Rectal smooth muscle tissue (tissue), 1 donor: ENCODE measurements around the gene BRD7.

Source experiments
- H3K27ac ChIP-seq: one replicate; pipeline ENCODE4 v1.7.0; 2013; ENCODE audit warnings: low read depth, low read length, inconsistent platforms
- H3K27me3 ChIP-seq: one replicate; pipeline ENCODE4 v1.7.0; 2013; ENCODE audit warnings: low read length; ENCODE audit not compliant: control insufficient read depth, insufficient read depth
- H3K36me3 ChIP-seq: one replicate; pipeline ENCODE4 v1.7.0; 2013; ENCODE audit warnings: low read length; ENCODE audit not compliant: control insufficient read depth, insufficient read depth
- H3K4me1 ChIP-seq: one replicate; pipeline ENCODE4 v1.7.0; 2013; ENCODE audit warnings: low read length; ENCODE audit not compliant: control insufficient read depth, insufficient read depth
- H3K4me3 ChIP-seq: one replicate; pipeline ENCODE4 v1.7.0; 2013; ENCODE audit warnings: low read length
- H3K9ac ChIP-seq: one replicate; pipeline ENCODE4 v1.7.0; 2013; ENCODE audit warnings: low read length

Gene BRD7

DNA sequence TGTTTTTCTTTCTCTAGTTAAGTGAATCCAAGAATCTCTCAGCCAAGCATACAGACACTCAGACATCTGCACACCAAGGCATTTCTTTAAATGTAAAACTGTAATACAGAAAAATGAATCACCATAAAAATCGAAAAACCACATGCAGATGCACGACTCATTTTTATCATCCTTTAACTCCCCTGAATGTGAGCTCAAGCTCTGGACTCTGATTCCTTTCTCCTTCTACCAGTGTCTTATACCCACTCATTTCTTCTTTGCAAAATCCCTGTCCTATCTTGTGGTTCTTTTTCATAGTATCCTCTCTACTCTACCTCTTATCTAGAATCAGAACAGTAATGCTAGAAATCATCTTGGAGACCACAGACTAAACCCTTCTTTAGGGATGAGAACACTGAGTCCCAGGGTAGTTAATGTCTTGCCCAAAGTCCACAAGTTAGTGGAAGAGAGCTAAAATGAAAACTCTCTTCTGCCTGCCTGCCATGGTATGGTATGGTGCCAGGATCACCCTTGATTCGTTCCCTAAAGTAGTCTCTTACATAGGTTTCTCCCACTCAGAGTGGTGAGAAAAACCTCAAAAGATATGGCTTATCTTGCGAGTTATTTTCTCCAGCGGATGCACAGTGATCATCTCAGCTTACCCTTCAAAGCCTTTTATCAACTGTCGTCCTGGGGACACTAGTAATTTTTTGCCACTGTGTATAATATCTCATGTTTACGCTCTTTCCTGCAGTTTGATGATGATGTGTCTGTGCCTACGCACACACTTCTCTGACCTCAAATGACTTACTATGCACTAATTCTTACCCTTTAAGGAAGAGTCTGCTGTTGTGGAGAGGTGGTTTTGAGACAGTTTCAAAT is 30.2 kb downstream of the BRD7 start:
- H3K36me3 ChIP-seq: peaks cover 10% of the 10 kb centered on the region
- H3K4me1 ChIP-seq: peaks cover 8% of the 10 kb centered on the region

GRCh38 chr16:50336884-50337283 is 31.9 kb downstream of the BRD7 start:
- Histone ChIP-seq H3K27ac (no peak overlapping the region), H3K9ac (no peak overlapping the region), H3K27me3 (no peaks in the 10 kb centered on the region), H3K4me1 (peaks cover 10% of the 10 kb centered on the region), H3K36me3 (peaks cover 14% of the 10 kb centered on the region), H3K4me3 (no peak overlapping the region)

More for the DNA sequence above, 30.2 kb downstream of the BRD7 start:
- peak overlapping the region; percentile 54 for H3K27ac ChIP-seq
- no peak overlapping the region for H3K9ac ChIP-seq
- no peaks in the 10 kb centered on the region for H3K27me3 ChIP-seq
- H3K4me3 ChIP-seq: no peak overlapping the region

DNA sequence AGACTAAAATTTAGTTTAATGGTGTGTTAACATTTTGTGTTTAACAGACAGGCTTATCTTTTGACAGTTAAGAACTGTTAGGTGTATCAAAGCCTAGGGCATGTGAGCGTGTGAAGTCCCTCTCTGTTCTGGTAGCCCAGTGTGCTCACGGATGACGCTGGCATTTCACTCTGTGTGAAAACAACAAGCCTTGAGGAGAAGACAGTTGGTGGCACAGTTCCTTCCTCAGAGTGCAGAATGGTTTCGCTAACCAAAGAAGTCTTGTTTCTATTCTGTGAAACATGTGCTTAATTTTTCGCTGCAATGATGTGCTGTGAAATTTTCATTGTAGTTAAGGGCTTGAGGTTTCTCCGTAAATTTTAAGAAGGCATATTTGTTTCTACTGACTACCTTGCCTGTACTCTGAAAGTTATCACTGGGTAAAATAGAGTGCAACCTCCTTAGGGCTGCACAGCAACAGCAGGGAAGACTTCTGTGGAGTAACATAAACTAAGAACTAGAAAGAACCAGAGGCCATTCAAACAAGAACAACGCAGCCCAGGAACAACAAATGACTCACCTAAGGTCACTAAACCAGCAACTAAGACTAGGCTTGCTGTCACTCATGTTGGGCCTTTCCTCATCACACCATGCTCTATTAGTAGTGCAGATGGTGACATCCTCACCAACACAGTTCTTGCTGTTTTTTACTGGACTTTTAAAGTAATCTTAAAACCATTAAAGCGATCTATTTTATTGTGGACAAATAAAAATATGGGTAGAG is 33.4 kb downstream of the BRD7 start:
- H3K4me1 ChIP-seq: peaks cover 10% of the 10 kb centered on the region
- no peaks in the 10 kb centered on the region for H3K27me3 ChIP-seq
- H3K27ac ChIP-seq: peak overlapping the region; percentile 75
- no peak overlapping the region for H3K9ac ChIP-seq
- H3K36me3 ChIP-seq: peaks cover 14% of the 10 kb centered on the region
- no peak overlapping the region for H3K4me3 ChIP-seq

- no peak overlapping the region for H3K9ac ChIP-seq
- H3K4me1 ChIP-seq: peaks cover 19% of the 10 kb centered on the region
- H3K27ac ChIP-seq: peak overlapping the region; percentile 79
- H3K27me3 ChIP-seq: no peaks in the 10 kb centered on the region
- H3K4me3 ChIP-seq: no peak overlapping the region
- peaks cover 14% of the 10 kb centered on the region for H3K36me3 ChIP-seq
These were observed 34.4 kb downstream of the BRD7 start for GRCh38 chr16:50334106-50334975.

- Histone ChIP-seq H3K9ac (no peak overlapping the region), H3K27me3 (no peaks in the 10 kb centered on the region), H3K4me1 (peaks cover 18% of the 10 kb centered on the region), H3K27ac (peak overlapping the region; percentile 44), H3K36me3 (peaks cover 11% of the 10 kb centered on the region), H3K4me3 (no peak overlapping the region)
These were observed 36.2 kb downstream of the BRD7 start for GRCh38 chr16:50332599-50332998.

- Histone ChIP-seq H3K36me3 (peaks cover 14% of the 10 kb centered on the region), H3K27me3 (no peaks in the 10 kb centered on the region), H3K4me1 (peaks cover 18% of the 10 kb centered on the region), H3K4me3 (no peak overlapping the region), H3K9ac (no peak overlapping the region), H3K27ac (peak overlapping the region; percentile 46)
These were observed 37.2 kb downstream of the BRD7 start for GRCh38 chr16:50331570-50331969.

GRCh38 chr16:50329446-50330189 is 39.2 kb downstream of the BRD7 start:
- Histone ChIP-seq H3K9ac (no peak overlapping the region), H3K27me3 (no peaks in the 10 kb centered on the region), H3K4me3 (no peak overlapping the region), H3K27ac (peak overlapping the region; percentile 82), H3K4me1 (peaks cover 18% of the 10 kb centered on the region), H3K36me3 (peaks cover 24% of the 10 kb centered on the region)

GRCh38 chr16:50326835-50327465 is 41.8 kb downstream of the BRD7 start:
- H3K27ac ChIP-seq: no peak overlapping the region

GRCh38 chr16:50326264-50326663 is 42.5 kb downstream of the BRD7 start:
- Histone ChIP-seq H3K4me1 (peaks cover 17% of the 10 kb centered on the region), H3K27ac (no peak overlapping the region), H3K27me3 (no peaks in the 10 kb centered on the region), H3K4me3 (no peak overlapping the region), H3K9ac (no peak overlapping the region), H3K36me3 (peaks cover 21% of the 10 kb centered on the region)

More at GRCh38 chr16:50326835-50327465, 41.8 kb downstream of the BRD7 start:
- H3K4me1 ChIP-seq: peaks cover 17% of the 10 kb centered on the region
- peaks cover 21% of the 10 kb centered on the region for H3K36me3 ChIP-seq
- no peak overlapping the region for H3K4me3 ChIP-seq
- H3K27me3 ChIP-seq: no peaks in the 10 kb centered on the region
- no peak overlapping the region for H3K9ac ChIP-seq

DNA sequence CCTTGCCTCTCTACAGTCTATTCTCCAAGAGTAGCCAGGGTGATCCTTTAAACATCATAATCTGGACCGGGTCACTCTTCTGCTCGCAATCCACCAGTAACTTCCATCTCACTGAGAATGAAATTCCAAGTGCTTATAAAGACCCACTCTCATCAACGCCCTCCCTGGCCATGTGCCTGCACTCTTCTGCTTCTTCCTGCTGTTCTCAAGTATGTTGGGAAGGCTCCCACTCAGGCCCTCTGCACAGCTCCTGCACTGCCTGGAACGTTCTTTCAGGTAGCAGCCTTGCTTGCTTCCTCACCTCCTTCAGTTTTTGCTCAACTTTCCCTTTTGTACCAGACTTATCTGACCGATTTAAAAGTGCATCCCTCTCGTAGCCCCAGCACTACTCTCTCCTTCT is 44.4 kb downstream of the BRD7 start:
- no peak overlapping the region for H3K27ac ChIP-seq
- H3K36me3 ChIP-seq: peaks cover 25% of the 10 kb centered on the region
- H3K4me3 ChIP-seq: no peak overlapping the region

DNA sequence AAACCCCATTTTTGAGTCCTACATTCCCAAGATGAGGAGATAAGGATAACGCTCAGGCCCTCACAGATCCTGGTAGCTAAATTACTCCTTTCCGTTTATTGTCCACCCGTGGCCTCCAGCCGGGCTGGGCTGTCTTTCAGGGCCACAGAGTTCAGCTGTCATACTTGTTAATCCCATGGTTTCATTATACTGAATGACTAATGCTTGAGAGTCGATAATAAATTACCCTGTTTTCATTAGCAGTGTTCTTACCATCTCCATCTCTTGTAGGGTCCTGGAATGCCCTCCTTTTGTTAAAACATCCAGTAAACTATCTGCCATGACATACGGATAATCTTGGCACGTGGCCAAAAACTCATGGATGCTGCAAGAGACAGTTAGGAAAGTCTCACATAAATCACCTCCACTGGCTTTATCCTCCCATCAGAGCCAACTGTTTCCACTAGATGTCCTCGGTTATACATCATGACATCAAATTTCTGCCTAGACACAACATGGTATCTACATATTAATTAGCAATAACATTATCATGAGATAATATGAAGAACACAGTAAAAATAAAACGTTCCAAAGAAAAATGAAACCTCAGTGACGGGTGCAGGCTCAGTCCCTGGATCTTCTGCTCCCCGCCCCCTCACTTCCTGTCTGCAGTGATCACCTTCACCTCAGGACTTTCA is 45.3 kb downstream of the BRD7 start:
- H3K27ac ChIP-seq: peak overlapping the region; percentile 3
- no peak overlapping the region for H3K4me3 ChIP-seq
- peaks cover 4% of the 10 kb centered on the region for H3K4me1 ChIP-seq
- H3K9ac ChIP-seq: no peak overlapping the region
- H3K27me3 ChIP-seq: no peaks in the 10 kb centered on the region
- peaks cover 27% of the 10 kb centered on the region for H3K36me3 ChIP-seq

More for the DNA sequence above, 44.4 kb downstream of the BRD7 start:
- no peaks in the 10 kb centered on the region for H3K27me3 ChIP-seq
- H3K9ac ChIP-seq: no peak overlapping the region
- H3K4me1 ChIP-seq: peaks cover 8% of the 10 kb centered on the region
